Fibroblast of pulmonary artery (primary cell): ENCODE data around the gene RBM42.
A peak's percentile ranks its signal among the peaks of the same experiment; 100 is the strongest.

ENCODE experiments used
- DNase-seq: peaks from one replicate; pipeline ENCODE4 v3.0.0-alpha.2; 2010; ENCODE audit warnings: low read depth
- H3K4me3 ChIP-seq: replicated peaks from 2 replicates; pipeline ENCODE4 v1.5.1; 2011; ENCODE audit warnings: low read depth, mild to moderate bottlenecking, control low read depth, low read length, moderate library complexity
- TF ChIP-seq, protein P1 (sequence below): IDR thresholded peaks from 2 replicates; pipeline ENCODE4 v1.5.1; 2011; ENCODE audit warnings: mild to moderate bottlenecking, control low read depth, low read length, inconsistent platforms; ENCODE audit errors: missing control alignments

The RBM42 gene

DNA sequence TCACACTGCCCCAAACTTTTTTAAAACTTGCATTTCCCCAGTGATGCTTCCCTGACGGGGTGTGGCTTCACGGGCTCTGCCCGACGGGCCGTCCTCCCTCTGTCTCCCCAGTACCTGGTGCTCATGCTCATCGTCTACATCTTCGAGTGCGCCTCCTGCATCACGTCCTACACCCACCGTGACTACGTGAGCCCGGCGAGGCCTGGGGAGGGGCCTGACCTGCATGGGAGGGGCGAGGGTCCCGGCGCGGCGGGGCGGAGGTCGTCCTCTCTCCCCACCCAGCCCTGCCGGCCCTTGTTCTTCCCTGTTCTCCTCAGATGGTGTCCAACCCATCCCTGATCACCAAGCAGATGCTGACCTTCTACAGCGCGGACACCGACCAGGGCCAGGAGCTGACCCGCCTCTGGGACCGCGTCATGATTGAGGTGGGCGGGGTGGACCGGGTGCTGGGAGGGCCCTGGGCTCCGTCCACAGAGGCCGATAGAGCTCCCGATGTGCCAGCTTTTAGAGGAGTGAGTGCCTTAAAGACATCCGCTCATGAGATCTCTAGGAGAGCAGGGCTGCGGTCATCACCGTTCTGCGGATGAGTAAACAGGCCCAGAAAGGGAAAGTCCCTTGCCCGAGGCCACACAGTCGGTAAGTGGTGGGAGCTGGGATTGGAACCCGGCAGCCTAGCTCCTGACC, 44.4 kb downstream of the RBM42 start:
- TF ChIP-seq, protein P1, sequence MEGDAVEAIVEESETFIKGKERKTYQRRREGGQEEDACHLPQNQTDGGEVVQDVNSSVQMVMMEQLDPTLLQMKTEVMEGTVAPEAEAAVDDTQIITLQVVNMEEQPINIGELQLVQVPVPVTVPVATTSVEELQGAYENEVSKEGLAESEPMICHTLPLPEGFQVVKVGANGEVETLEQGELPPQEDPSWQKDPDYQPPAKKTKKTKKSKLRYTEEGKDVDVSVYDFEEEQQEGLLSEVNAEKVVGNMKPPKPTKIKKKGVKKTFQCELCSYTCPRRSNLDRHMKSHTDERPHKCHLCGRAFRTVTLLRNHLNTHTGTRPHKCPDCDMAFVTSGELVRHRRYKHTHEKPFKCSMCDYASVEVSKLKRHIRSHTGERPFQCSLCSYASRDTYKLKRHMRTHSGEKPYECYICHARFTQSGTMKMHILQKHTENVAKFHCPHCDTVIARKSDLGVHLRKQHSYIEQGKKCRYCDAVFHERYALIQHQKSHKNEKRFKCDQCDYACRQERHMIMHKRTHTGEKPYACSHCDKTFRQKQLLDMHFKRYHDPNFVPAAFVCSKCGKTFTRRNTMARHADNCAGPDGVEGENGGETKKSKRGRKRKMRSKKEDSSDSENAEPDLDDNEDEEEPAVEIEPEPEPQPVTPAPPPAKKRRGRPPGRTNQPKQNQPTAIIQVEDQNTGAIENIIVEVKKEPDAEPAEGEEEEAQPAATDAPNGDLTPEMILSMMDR = no peak
- peak; percentile 40 for DNase-seq
- H3K4me3 ChIP-seq = peak overlapping the region; percentile 48

DNA sequence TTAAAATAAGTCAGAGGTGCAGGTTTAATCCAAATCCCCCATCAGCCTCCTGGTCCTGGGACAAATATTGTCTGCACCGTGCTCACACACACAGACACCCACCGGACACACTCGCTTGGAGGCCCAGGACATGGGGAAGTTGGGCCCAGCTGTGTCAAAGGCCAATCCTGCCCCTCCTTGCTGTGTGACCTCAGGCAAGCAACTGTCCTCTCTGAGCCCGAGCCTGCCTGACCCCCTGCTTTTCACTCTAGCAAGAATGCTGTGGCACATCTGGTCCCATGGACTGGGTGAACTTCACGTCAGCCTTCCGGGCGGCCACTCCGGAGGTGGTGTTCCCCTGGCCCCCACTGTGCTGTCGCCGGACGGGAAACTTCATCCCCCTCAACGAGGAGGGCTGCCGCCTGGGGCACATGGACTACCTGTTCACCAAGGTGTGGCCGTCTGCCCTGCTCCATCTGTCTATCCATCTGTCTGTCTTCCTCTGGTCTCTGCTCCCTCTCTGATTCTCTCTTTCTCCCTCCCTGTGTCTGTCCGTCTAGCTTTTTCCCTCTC, 46.8 kb downstream of the RBM42 start:
- no peak overlapping the region for H3K4me3 ChIP-seq
- DNase-seq = no peak
- TF ChIP-seq, protein P1 = no peak
